Fibroblast of lung (primary cell): ENCODE results near the gene UNC119B. TPM values are rescaled to one million over a fixed set of nuclear protein-coding genes. Genes with fewer than 3 reads are reported as not detected.

Source experiments
- DNase-seq, 2 donors: peaks; one replicate each; pipeline versions ENCODE4 v3.0.0 to v3.0.0-alpha.2; 2010; ENCODE audit warnings: low read depth in 2 of 2
- H2AFZ ChIP-seq: 2 replicates; pipeline ENCODE4 v1.5.1; 2012; ENCODE audit warnings: low read length, control low read depth, inconsistent platforms
- H3K27ac ChIP-seq: 2 replicates; pipeline ENCODE4 v1.5.1; 2011; ENCODE audit warnings: low read length, control low read depth; ENCODE audit not compliant: insufficient read depth
- H3K27me3 ChIP-seq: 2 replicates; pipeline ENCODE4 v1.5.1; 2011; ENCODE audit warnings: mild to moderate bottlenecking, low read length; ENCODE audit not compliant: control insufficient read depth, insufficient read depth
- H3K36me3 ChIP-seq: 2 replicates; pipeline ENCODE4 v1.5.1; 2011; ENCODE audit warnings: low read length; ENCODE audit not compliant: control insufficient read depth, insufficient read depth
- H3K4me1 ChIP-seq: 2 replicates; pipeline ENCODE4 v1.5.1; 2011; ENCODE audit warnings: low read length; ENCODE audit not compliant: control insufficient read depth, insufficient read depth; ENCODE audit errors: extremely low read depth
- H3K4me2 ChIP-seq: 2 replicates; pipeline ENCODE4 v1.5.1; 2011; ENCODE audit warnings: low read length, control low read depth; ENCODE audit not compliant: insufficient read depth; ENCODE audit errors: extremely low read depth
- H3K4me3 ChIP-seq, 4 experiments: fragments of 200-600 bp in 1 of 4; sonication (generic) in 1 of 4; replicated peaks in 1 of 4; 2 replicates each; pipeline ENCODE4 v1.5.1; 2011 to 2016; ENCODE audit warnings: low read length in 4 of 4, low read depth in 3 of 4, mild to moderate bottlenecking in 3 of 4, control low read depth in 2 of 4, inconsistent platforms in 1 of 4, mixed read lengths in 1 of 4; ENCODE audit not compliant: insufficient read depth in 1 of 4; ENCODE audit errors: control extremely low read depth in 1 of 4
- H3K79me2 ChIP-seq: 2 replicates; pipeline ENCODE4 v1.5.1; 2012; ENCODE audit warnings: mild to moderate bottlenecking, low read length, inconsistent platforms; ENCODE audit not compliant: control insufficient read depth, insufficient read depth
- H3K9ac ChIP-seq: 2 replicates; pipeline ENCODE4 v1.5.1; 2011; ENCODE audit warnings: mild to moderate bottlenecking, low read length, control low read depth; ENCODE audit not compliant: insufficient read depth
- H3K9me3 ChIP-seq: 2 replicates; pipeline ENCODE4 v1.5.1; 2012; ENCODE audit warnings: low read depth, low read length; ENCODE audit not compliant: control insufficient read depth, insufficient read depth
- H4K20me1 ChIP-seq: 2 replicates; pipeline ENCODE4 v1.5.1; 2011; ENCODE audit warnings: low read length; ENCODE audit not compliant: control insufficient read depth, insufficient read depth; ENCODE audit errors: extremely low read depth
- EZH2 ChIP-seq: IDR thresholded peaks from 2 replicates; pipeline ENCODE4 v1.5.1; 2012; ENCODE audit warnings: low read length, control low read depth, mild to moderate bottlenecking; ENCODE audit errors: missing control alignments
- polyA plus RNA-seq, 2 donors: library from polyadenylated mRNA; depleted of rRNA in 1 of 2; stranded (reverse) in 1 of 2; unstranded in 1 of 2; fragments of >200 nt; gene quantifications; 2 replicates each; pipeline ENCODE4 v1.2.1, GENCODE V29; 2011 to 2012; ENCODE audit warnings: missing spikeins in 1 of 2
- total RNA-seq: library from RNA; depleted of rRNA; stranded (reverse); fragments of >200 nt; gene quantifications from 2 replicates; pipeline ENCODE4 v1.2.1, GENCODE V29; 2014
- TF ChIP-seq, protein P1 (sequence below), 2 donors: IDR thresholded peaks in 1 of 2; conservative IDR thresholded peaks in 1 of 2; 1 replicate in 1 of 2; 2 replicates in 1 of 2; pipeline ENCODE4 v1.5.1; 2011 to 2012; ENCODE audit warnings: low read length in 2 of 2, control low read depth in 1 of 2, inconsistent platforms in 1 of 2, low read depth in 1 of 2, mild to moderate bottlenecking in 1 of 2

Gene UNC119B
- total and polyA plus RNA-seq, 2 donors (not counting 1 experiment from before 2014, with no cell fraction given) = 29.1 to 31.2 TPM

- H3K4me1 ChIP-seq = no peaks in the 10 kb centered on the region
- H3K4me2 ChIP-seq = no peak overlapping the region
- H3K27ac ChIP-seq = no peak overlapping the region
- no peaks in the 10 kb centered on the region for H3K9me3 ChIP-seq
- no peak overlapping the region for H3K9ac ChIP-seq
- no peak for DNase-seq
- H3K4me3 ChIP-seq = no peak overlapping the region
- no peaks in the 10 kb centered on the region for H3K79me2 ChIP-seq
- H3K36me3 ChIP-seq = peaks cover 6% of the 10 kb centered on the region
- TF ChIP-seq, protein P1, sequence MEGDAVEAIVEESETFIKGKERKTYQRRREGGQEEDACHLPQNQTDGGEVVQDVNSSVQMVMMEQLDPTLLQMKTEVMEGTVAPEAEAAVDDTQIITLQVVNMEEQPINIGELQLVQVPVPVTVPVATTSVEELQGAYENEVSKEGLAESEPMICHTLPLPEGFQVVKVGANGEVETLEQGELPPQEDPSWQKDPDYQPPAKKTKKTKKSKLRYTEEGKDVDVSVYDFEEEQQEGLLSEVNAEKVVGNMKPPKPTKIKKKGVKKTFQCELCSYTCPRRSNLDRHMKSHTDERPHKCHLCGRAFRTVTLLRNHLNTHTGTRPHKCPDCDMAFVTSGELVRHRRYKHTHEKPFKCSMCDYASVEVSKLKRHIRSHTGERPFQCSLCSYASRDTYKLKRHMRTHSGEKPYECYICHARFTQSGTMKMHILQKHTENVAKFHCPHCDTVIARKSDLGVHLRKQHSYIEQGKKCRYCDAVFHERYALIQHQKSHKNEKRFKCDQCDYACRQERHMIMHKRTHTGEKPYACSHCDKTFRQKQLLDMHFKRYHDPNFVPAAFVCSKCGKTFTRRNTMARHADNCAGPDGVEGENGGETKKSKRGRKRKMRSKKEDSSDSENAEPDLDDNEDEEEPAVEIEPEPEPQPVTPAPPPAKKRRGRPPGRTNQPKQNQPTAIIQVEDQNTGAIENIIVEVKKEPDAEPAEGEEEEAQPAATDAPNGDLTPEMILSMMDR (conservative IDR thresholded peaks at IDR 0.05 in 1 of 2, IDR thresholded peaks at IDR 0.05 in 1 of 2; ENCODE audit: low read depth in 1 of 2, low read length in 2 of 2) = no peak
- TF ChIP-seq EZH2 = no peak
- no peaks in the 10 kb centered on the region for H4K20me1 ChIP-seq
- H3K27me3 ChIP-seq = no peaks in the 10 kb centered on the region
- H2AFZ ChIP-seq = no peak overlapping the region
These were observed 48.7 kb downstream of the UNC119B start for GRCh38 chr12:120758798-120759590.

GRCh38 chr12:120759591-120760348 lies 49.5 kb downstream of the UNC119B start:
- no peaks in the 10 kb centered on the region for H3K79me2 ChIP-seq
- DNase-seq = no peak
- H2AFZ ChIP-seq = no peak overlapping the region
- no peaks in the 10 kb centered on the region for H3K27me3 ChIP-seq
- H3K36me3 ChIP-seq = peaks cover 6% of the 10 kb centered on the region
- no peak overlapping the region for H3K4me3 ChIP-seq
- H4K20me1 ChIP-seq = no peaks in the 10 kb centered on the region
- no peaks in the 10 kb centered on the region for H3K9me3 ChIP-seq
- no peaks in the 10 kb centered on the region for H3K4me1 ChIP-seq
- TF ChIP-seq EZH2 = no peak
- TF ChIP-seq, protein P1 (conservative IDR thresholded peaks at IDR 0.05 in 1 of 2, IDR thresholded peaks at IDR 0.05 in 1 of 2; ENCODE audit: low read depth in 1 of 2, low read length in 2 of 2) = no peak
- H3K27ac ChIP-seq = no peak overlapping the region
- no peak overlapping the region for H3K4me2 ChIP-seq
- H3K9ac ChIP-seq = no peak overlapping the region
